HFF-Myc (cell line): Measurements from ENCODE around the gene C3orf85.

Experiments
- DNase-seq: peaks from one replicate; pipeline ENCODE4 v3.0.0-alpha.2; 2011; ENCODE audit warnings: low read depth; ENCODE audit errors: extremely low read depth
- H3K4me3 ChIP-seq: replicated peaks from 2 replicates; pipeline ENCODE4 v1.5.1; 2011; ENCODE audit warnings: low read depth, mild to moderate bottlenecking, control low read depth, low read length
- CTCF ChIP-seq: IDR thresholded peaks from 2 replicates; pipeline ENCODE4 v1.5.1; 2012; ENCODE audit warnings: mild to moderate bottlenecking, low read depth, low read length, control low read depth; ENCODE audit errors: missing control alignments

C3orf85 gene

DNA sequence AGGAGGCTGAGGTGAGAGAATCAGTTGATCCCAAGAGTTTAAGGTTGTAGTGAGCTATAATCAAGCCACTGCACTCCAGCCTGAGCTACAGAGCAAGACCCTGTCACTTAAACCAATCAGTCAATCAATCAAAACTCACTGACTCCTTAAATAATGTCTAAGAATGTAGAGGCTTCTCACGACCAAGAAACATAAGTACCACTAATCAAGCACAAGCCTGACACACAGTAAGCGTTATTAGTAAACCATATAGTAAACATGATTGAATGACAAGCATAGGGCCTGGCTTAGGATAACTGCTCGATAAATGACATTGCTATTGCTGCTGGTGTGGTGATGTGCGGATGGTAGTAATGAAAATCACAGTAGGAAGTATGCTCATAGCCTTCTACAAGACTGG, 29.4 kb downstream of the C3orf85 start:
- H3K4me3 ChIP-seq, result no peak overlapping the region
- no peak for TF ChIP-seq CTCF
- no peak for DNase-seq

GRCh38 chr3:109171479-109171878, 35.0 kb downstream of the C3orf85 start:
- no peak for DNase-seq
- H3K4me3 ChIP-seq, result no peak overlapping the region
- no peak for TF ChIP-seq CTCF

- TF ChIP-seq CTCF, result no peak
- DNase-seq, result no peak
- H3K4me3 ChIP-seq, result no peak overlapping the region
These were observed 38.9 kb downstream of the C3orf85 start for GRCh38 chr3:109175411-109175810.

DNA sequence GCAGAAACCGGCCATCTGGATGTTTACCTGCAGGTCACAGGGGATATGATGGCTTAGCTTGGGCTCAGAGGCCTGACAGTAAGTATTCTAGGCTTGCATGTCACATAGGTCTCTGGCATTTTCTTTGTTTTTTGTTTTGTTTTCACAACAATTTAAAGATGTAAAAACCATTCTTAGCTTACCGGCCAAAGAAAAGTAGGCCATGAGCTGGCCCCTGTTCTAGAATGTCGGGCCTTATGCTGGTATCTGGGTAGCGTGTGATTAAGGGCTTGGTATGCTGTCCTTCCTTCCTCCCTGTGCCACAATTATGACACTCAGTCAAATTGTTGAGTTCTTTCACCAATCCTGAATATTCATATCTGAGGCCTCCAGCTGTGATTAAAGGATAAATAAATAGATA, 40.2 kb downstream of the C3orf85 start:
- TF ChIP-seq CTCF, result no peak
- DNase-seq, result no peak
- no peak overlapping the region for H3K4me3 ChIP-seq

- no peak for DNase-seq
- TF ChIP-seq CTCF, result no peak
- H3K4me3 ChIP-seq, result no peak overlapping the region
These were observed 41.4 kb downstream of the C3orf85 start for GRCh38 chr3:109177908-109178307.

DNA sequence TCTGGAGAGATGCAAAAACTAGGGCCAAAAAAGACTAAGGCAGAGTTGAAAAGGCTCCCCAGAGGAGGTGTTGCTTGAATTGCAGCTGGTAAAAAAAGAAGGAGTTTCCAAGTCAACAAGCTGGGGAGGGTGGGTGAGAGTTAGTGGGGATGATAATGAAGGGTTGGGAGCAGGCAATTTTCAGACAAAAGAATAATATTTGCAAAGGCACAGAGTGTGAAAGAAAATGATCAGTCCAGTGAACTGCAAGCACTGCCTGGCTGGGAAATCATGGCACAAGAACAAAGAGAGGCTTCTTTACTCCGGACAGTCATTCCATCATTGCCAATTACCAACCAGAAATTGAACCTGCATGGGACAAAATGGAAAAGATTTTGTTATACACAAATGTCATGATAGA, 42.2 kb downstream of the C3orf85 start:
- DNase-seq, result no peak
- TF ChIP-seq CTCF, result no peak

DNA sequence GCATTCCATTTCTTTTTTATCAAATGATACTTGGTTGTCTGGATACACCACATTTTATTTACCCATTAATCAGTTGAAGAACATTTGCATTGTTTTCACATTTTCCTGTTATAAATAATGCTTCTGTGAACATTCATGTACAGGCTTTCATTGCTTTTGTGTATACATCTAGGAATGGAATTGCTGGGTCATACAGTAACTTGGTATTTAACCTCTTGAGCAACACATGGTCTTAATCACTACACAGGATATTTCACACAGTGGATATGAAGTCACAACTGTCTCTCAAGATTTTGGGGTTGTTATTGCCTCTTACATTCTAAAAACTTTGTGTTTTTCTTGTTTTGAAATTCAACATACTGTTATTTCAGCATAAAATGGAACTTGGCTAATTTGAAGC, 48.2 kb downstream of the C3orf85 start:
- H3K4me3 ChIP-seq, result no peak overlapping the region
- no peak for TF ChIP-seq CTCF
- DNase-seq, result no peak

More for the DNA sequence above, 42.2 kb downstream of the C3orf85 start:
- H3K4me3 ChIP-seq, result no peak overlapping the region
